Measurements from ENCODE around the gene PPM1M. TPM values are rescaled to one million over a fixed set of nuclear protein-coding genes. Genes with fewer than 3 reads are reported as not detected.
A peak's percentile ranks its signal among the peaks of the same experiment; 100 is the strongest.
"Not testable (repeated sequence)": the region's sequence is repeated elsewhere in the genome, so short reads cannot be mapped to it uniquely, and the experiment has no call there.

Gene PPM1M
- total and polyA plus RNA-seq, 4 donors, result 18.2 to 53.6 (median 35.0) TPM

GRCh38 chr3:52270252-52270754, 24.7 kb downstream of the PPM1M start:
- no peaks in the 10 kb centered on the region for H3K27me3 ChIP-seq (ENCODE audit: control insufficient read depth in 3 of 3, insufficient read depth in 3 of 3, low read length in 2 of 3)
- ATAC-seq (ENCODE audit: insufficient read depth, low FRiP score) (peak; percentile 22), DNase-seq (peak in 2 of 3 donors; percentile 33 to 58)
- H3K27ac ChIP-seq (ENCODE audit: low read depth in 1 of 2, low read length in 1 of 2), result peak overlapping the region in 1 of 2 donors; percentile 64
- H3K9ac ChIP-seq (ENCODE audit: insufficient read depth in 1 of 2, low read length in 2 of 2), result no peak overlapping the region
- TF ChIP-seq CTCF (IDR thresholded peaks at IDR 0.05; ENCODE audit: control extremely low read depth, extremely low read depth), result no peak
- peaks cover 12 to 22% (median 22%) of the 10 kb centered on the region in 5 donors for H3K4me1 ChIP-seq (ENCODE audit: control insufficient read depth in 5 of 5, insufficient read depth in 5 of 5, low read length in 5 of 5)
- H3K36me3 ChIP-seq (ENCODE audit: control insufficient read depth in 4 of 4, insufficient read depth in 4 of 4, low read length in 4 of 4), result peaks cover 15 to 37% (median 24%) of the 10 kb centered on the region in 4 donors
- no peak overlapping the region for H3K4me3 ChIP-seq
- 12 to 20% methylated on average over 9 of the region's 9 CpGs for WGBS, 2 donors
- no peaks in the 10 kb centered on the region for H3K9me3 ChIP-seq (ENCODE audit: control insufficient read depth in 4 of 4, insufficient read depth in 3 of 4, low read length in 3 of 4)

GRCh38 chr3:52272172-52272571, 26.6 kb downstream of the PPM1M start:
- H3K27ac ChIP-seq (ENCODE audit: low read depth in 1 of 2, low read length in 1 of 2); DNase-seq; H3K9ac ChIP-seq (ENCODE audit: insufficient read depth in 1 of 2, low read length in 2 of 2); H3K4me3 ChIP-seq; H3K27me3 ChIP-seq (ENCODE audit: control insufficient read depth in 3 of 3, insufficient read depth in 3 of 3, low read length in 2 of 3); ATAC-seq (ENCODE audit: insufficient read depth, low FRiP score); H3K9me3 ChIP-seq (ENCODE audit: control insufficient read depth in 4 of 4, insufficient read depth in 3 of 4, low read length in 3 of 4): not testable (repeated sequence)
- Histone ChIP-seq H3K4me1 (ENCODE audit: control insufficient read depth in 5 of 5, insufficient read depth in 5 of 5, low read length in 5 of 5) (peaks cover 15 to 33% (median 25%) of the 10 kb centered on the region in 5 donors), H3K36me3 (ENCODE audit: control insufficient read depth in 4 of 4, insufficient read depth in 4 of 4, low read length in 4 of 4) (peaks cover 7 to 25% (median 14%) of the 10 kb centered on the region in 4 donors)
- WGBS, 2 donors, result 78 to 92% methylated on average over 9 of the region's 9 CpGs

GRCh38 chr3:52272831-52273230, 27.3 kb downstream of the PPM1M start:
- Histone ChIP-seq H3K27ac (ENCODE audit: low read depth in 1 of 2, low read length in 1 of 2) (no peak overlapping the region), H3K9ac (ENCODE audit: insufficient read depth in 1 of 2, low read length in 2 of 2) (no peak overlapping the region), H3K27me3 (ENCODE audit: control insufficient read depth in 3 of 3, insufficient read depth in 3 of 3, low read length in 2 of 3) (no peaks in the 10 kb centered on the region), H3K4me3 (no peak overlapping the region), H3K4me1 (ENCODE audit: control insufficient read depth in 5 of 5, insufficient read depth in 5 of 5, low read length in 5 of 5) (peaks cover 15 to 35% (median 25%) of the 10 kb centered on the region in 5 donors), H3K9me3 (ENCODE audit: control insufficient read depth in 4 of 4, insufficient read depth in 3 of 4, low read length in 3 of 4) (no peaks in the 10 kb centered on the region), H3K36me3 (ENCODE audit: control insufficient read depth in 4 of 4, insufficient read depth in 4 of 4, low read length in 4 of 4) (peaks cover 7 to 22% (median 10%) of the 10 kb centered on the region in 4 donors)
- no peak for ATAC-seq (ENCODE audit: insufficient read depth, low FRiP score)
- TF ChIP-seq CTCF (IDR thresholded peaks at IDR 0.05; ENCODE audit: control extremely low read depth, extremely low read depth), result no peak
- peak in 2 of 3 donors; percentile 42 to 67 for DNase-seq
- 59 to 87% methylated on average over 3 of the region's 3 CpGs for WGBS, 2 donors

GRCh38 chr3:52274781-52275180, 29.2 kb downstream of the PPM1M start:
- Histone ChIP-seq H3K36me3 (ENCODE audit: control insufficient read depth in 4 of 4, insufficient read depth in 4 of 4, low read length in 4 of 4) (peaks cover 3 to 10% (median 5%) of the 10 kb centered on the region in 4 donors), H3K4me1 (ENCODE audit: control insufficient read depth in 5 of 5, insufficient read depth in 5 of 5, low read length in 5 of 5) (peaks cover 13 to 43% (median 28%) of the 10 kb centered on the region in 5 donors)
- DNase-seq; ATAC-seq (ENCODE audit: insufficient read depth, low FRiP score); H3K9me3 ChIP-seq (ENCODE audit: control insufficient read depth in 4 of 4, insufficient read depth in 3 of 4, low read length in 3 of 4); H3K9ac ChIP-seq (ENCODE audit: insufficient read depth in 1 of 2, low read length in 2 of 2); H3K27ac ChIP-seq (ENCODE audit: low read depth in 1 of 2, low read length in 1 of 2); H3K27me3 ChIP-seq (ENCODE audit: control insufficient read depth in 3 of 3, insufficient read depth in 3 of 3, low read length in 2 of 3); H3K4me3 ChIP-seq: not testable (repeated sequence)
- WGBS, 2 donors, result 86 to 89% methylated on average over 18 of the region's 18 CpGs
